ENCODE results near the gene SMKR1.

DNA sequence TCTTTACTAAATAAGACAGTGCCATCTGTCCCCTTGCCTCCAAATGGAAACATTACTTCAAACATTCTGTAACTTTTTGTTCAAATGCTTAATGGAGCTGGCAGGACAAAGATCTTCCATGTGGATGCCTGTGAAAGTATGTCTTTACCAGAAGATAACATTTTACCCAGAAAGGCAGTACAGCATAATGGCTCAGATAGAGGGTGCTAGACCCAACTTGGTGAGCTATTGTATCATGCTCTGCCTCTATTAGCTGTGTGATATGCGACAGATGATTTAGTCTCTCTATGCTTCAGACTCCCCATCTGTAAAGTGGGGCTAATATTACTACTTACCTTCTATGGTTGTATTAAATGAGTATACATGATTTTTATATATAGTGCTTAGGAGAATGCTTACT, 8.8 kb upstream of the SMKR1 start:
- TF ChIP-seq, protein P1, sequence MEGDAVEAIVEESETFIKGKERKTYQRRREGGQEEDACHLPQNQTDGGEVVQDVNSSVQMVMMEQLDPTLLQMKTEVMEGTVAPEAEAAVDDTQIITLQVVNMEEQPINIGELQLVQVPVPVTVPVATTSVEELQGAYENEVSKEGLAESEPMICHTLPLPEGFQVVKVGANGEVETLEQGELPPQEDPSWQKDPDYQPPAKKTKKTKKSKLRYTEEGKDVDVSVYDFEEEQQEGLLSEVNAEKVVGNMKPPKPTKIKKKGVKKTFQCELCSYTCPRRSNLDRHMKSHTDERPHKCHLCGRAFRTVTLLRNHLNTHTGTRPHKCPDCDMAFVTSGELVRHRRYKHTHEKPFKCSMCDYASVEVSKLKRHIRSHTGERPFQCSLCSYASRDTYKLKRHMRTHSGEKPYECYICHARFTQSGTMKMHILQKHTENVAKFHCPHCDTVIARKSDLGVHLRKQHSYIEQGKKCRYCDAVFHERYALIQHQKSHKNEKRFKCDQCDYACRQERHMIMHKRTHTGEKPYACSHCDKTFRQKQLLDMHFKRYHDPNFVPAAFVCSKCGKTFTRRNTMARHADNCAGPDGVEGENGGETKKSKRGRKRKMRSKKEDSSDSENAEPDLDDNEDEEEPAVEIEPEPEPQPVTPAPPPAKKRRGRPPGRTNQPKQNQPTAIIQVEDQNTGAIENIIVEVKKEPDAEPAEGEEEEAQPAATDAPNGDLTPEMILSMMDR (IDR thresholded peaks at IDR 0.05) = no peak
- no peak for TF ChIP-seq POLR2A (IDR thresholded peaks at IDR 0.05)

All from adrenal gland (tissue), 5 donors.